NCI-H524 treated with DMSO at 0.1 percent for 48 hours (cell line): ENCODE measurements around the gene C4B.

Experiments
- DNase-seq: peaks from one replicate; lab custom pipeline; 2025; lab: John Stamatoyannopoulos, UW

C4B gene

GRCh38 chr6:32082935-32083334 lies 68.3 kb downstream of the C4B start:
- no peak for DNase-seq

GRCh38 chr6:32083812-32084768 lies 69.5 kb downstream of the C4B start:
- DNase-seq: no peak

- DNase-seq: no peak
These were observed 70.2 kb downstream of the C4B start for GRCh38 chr6:32084780-32085179.
